ENCODE results near the gene ZBTB21.

The ZBTB21 gene

GRCh38 chr21:41992576-41992975 is 17.6 kb downstream of the ZBTB21 start:
- DNase-seq (ENCODE audit: low spot score) = no peak

- DNase-seq (ENCODE audit: low spot score) = no peak
Measured at GRCh38 chr21:41991659-41992058, 18.5 kb downstream of the ZBTB21 start.

GRCh38 chr21:41989698-41990097 is 20.5 kb downstream of the ZBTB21 start:
- no peak for DNase-seq (ENCODE audit: low spot score)

- no peak for DNase-seq (ENCODE audit: low spot score)
Measured at GRCh38 chr21:41987310-41987709, 22.9 kb downstream of the ZBTB21 start.

GRCh38 chr21:41985662-41986416 is 24.3 kb downstream of the ZBTB21 start:
- no peak for DNase-seq (ENCODE audit: low spot score)

GRCh38 chr21:41983229-41983628 is 26.9 kb downstream of the ZBTB21 start:
- DNase-seq (ENCODE audit: low spot score) = no peak

- no peak for DNase-seq (ENCODE audit: low spot score)
Measured at GRCh38 chr21:41980561-41980960, 29.6 kb downstream of the ZBTB21 start.

GRCh38 chr21:41979751-41980369 is 30.3 kb downstream of the ZBTB21 start:
- no peak for DNase-seq (ENCODE audit: low spot score)

- DNase-seq (ENCODE audit: low spot score) = no peak
Measured at GRCh38 chr21:41979335-41979734, 30.8 kb downstream of the ZBTB21 start.

GRCh38 chr21:41977034-41977950 is 32.9 kb downstream of the ZBTB21 start:
- no peak for DNase-seq (ENCODE audit: low spot score)

GRCh38 chr21:41976611-41977010 is 33.5 kb downstream of the ZBTB21 start:
- no peak for DNase-seq (ENCODE audit: low spot score)

- DNase-seq (ENCODE audit: low spot score) = no peak
Measured at GRCh38 chr21:41975391-41976272, 34.5 kb downstream of the ZBTB21 start.

GRCh38 chr21:41974752-41975053 is 35.5 kb downstream of the ZBTB21 start:
- no peak for DNase-seq (ENCODE audit: low spot score)

GRCh38 chr21:41973861-41974751 is 36.1 kb downstream of the ZBTB21 start:
- DNase-seq (ENCODE audit: low spot score) = no peak

- no peak for DNase-seq (ENCODE audit: low spot score)
Measured at GRCh38 chr21:41973427-41973831, 36.7 kb downstream of the ZBTB21 start.

- no peak for DNase-seq (ENCODE audit: low spot score)
Measured at GRCh38 chr21:41972511-41973205, 37.5 kb downstream of the ZBTB21 start.

- DNase-seq (ENCODE audit: low spot score) = no peak
Measured at GRCh38 chr21:41971891-41972290, 38.3 kb downstream of the ZBTB21 start.

- no peak for DNase-seq (ENCODE audit: low spot score)
Measured at GRCh38 chr21:41970751-41971653, 39.2 kb downstream of the ZBTB21 start.

- DNase-seq (ENCODE audit: low spot score) = no peak
Measured at GRCh38 chr21:41970106-41970391, 40.1 kb downstream of the ZBTB21 start.
